Trophoblast cell (in vitro differentiated cells and primary cell): Measurements from ENCODE around the gene A4GALT.
A peak's percentile ranks its signal among the peaks of the same experiment; 100 is the strongest.
"Not testable (repeated sequence)": the region's sequence is repeated elsewhere in the genome, so short reads cannot be mapped to it uniquely, and the experiment has no call there.

ENCODE experiments used
- DNase-seq, 2 donors: peaks; one replicate each; pipeline ENCODE4 v3.0.0-alpha.2; 2016
- H2AFZ ChIP-seq: 2 replicates; pipeline ENCODE4 v1.6.1; 2013; ENCODE audit warnings: low read length, moderate library complexity, mild to moderate bottlenecking; ENCODE audit not compliant: insufficient read depth, poor library complexity
- H2AK5ac ChIP-seq: 2 replicates; pipeline ENCODE4 v1.6.1; 2013; ENCODE audit warnings: mild to moderate bottlenecking, low read length
- H2BK120ac ChIP-seq: 2 replicates; pipeline ENCODE4 v1.6.1; 2013; ENCODE audit warnings: low read length, mild to moderate bottlenecking, moderate library complexity; ENCODE audit not compliant: insufficient read depth, poor library complexity
- H2BK12ac ChIP-seq: 2 replicates; pipeline ENCODE4 v1.6.1; 2013; ENCODE audit warnings: mild to moderate bottlenecking, low read length, moderate library complexity
- H2BK5ac ChIP-seq: 2 replicates; pipeline ENCODE4 v1.6.1; 2013; ENCODE audit warnings: low read length, low read depth, moderate library complexity, mild to moderate bottlenecking; ENCODE audit not compliant: poor library complexity
- H3K14ac ChIP-seq: 2 replicates; pipeline ENCODE4 v1.6.1; 2013; ENCODE audit warnings: mild to moderate bottlenecking, low read length
- H3K18ac ChIP-seq: 2 replicates; pipeline ENCODE4 v1.6.1; 2013; ENCODE audit warnings: mild to moderate bottlenecking, low read length
- H3K23ac ChIP-seq: 2 replicates; pipeline ENCODE4 v1.6.1; 2013; ENCODE audit warnings: low read length
- H3K27ac ChIP-seq: 2 replicates; pipeline ENCODE4 v1.5.1; 2013; ENCODE audit warnings: low read depth, mild to moderate bottlenecking, inconsistent platforms, low read length, moderate library complexity
- H3K27me3 ChIP-seq: 2 replicates; pipeline ENCODE4 v1.6.1; 2013; ENCODE audit warnings: inconsistent platforms, mild to moderate bottlenecking, low read length, moderate library complexity; ENCODE audit not compliant: insufficient read depth
- H3K36me3 ChIP-seq, 2 experiments: 1 replicate in 1 of 2; 2 replicates in 1 of 2; pipeline ENCODE4 v1.6.1; 2013; ENCODE audit warnings: low read length in 2 of 2, mild to moderate bottlenecking in 2 of 2, moderate library complexity in 1 of 2; ENCODE audit not compliant: insufficient read depth in 2 of 2, control insufficient read depth in 1 of 2
- H3K4ac ChIP-seq: 2 replicates; pipeline ENCODE4 v1.6.1; 2013; ENCODE audit warnings: low read depth, mild to moderate bottlenecking, low read length, moderate library complexity
- H3K4me1 ChIP-seq, 2 experiments: 1 replicate in 1 of 2; 2 replicates in 1 of 2; pipeline ENCODE4 v1.6.1; 2013; ENCODE audit warnings: low read length in 2 of 2, mild to moderate bottlenecking in 2 of 2, moderate library complexity in 1 of 2; ENCODE audit not compliant: insufficient read depth in 2 of 2, control insufficient read depth in 1 of 2
- H3K4me2 ChIP-seq: 2 replicates; pipeline ENCODE4 v1.6.1; 2013; ENCODE audit warnings: inconsistent platforms, mild to moderate bottlenecking, low read length, moderate library complexity
- H3K4me3 ChIP-seq: 2 replicates; pipeline ENCODE4 v1.5.1; 2013; ENCODE audit warnings: mild to moderate bottlenecking, low read depth, low read length, inconsistent platforms
- H3K79me1 ChIP-seq: one replicate; pipeline ENCODE4 v1.6.1; 2013; ENCODE audit warnings: low read length
- H3K79me2 ChIP-seq: 2 replicates; pipeline ENCODE4 v1.6.1; 2013; ENCODE audit warnings: low read length, mild to moderate bottlenecking; ENCODE audit not compliant: control insufficient read depth, insufficient read depth, poor library complexity
- H3K9ac ChIP-seq: 2 replicates; pipeline ENCODE4 v1.6.1; 2013; ENCODE audit warnings: mild to moderate bottlenecking, low read length
- H3K9me3 ChIP-seq: 2 replicates; pipeline ENCODE4 v1.6.1; 2013; ENCODE audit warnings: low read depth, mild to moderate bottlenecking, control low read depth, inconsistent platforms, low read length; ENCODE audit not compliant: insufficient read depth
- H4K12ac ChIP-seq: 2 replicates; pipeline ENCODE4 v1.6.1; 2013; ENCODE audit warnings: low read depth, mild to moderate bottlenecking, low read length, moderate library complexity
- H4K8ac ChIP-seq: 2 replicates; pipeline ENCODE4 v1.6.1; 2013; ENCODE audit warnings: low read depth, mild to moderate bottlenecking, low read length, moderate library complexity
- H4K91ac ChIP-seq: one replicate; pipeline ENCODE4 v1.6.1; 2013; ENCODE audit warnings: low read depth, mild to moderate bottlenecking, low read length, moderate library complexity
- WGBS: extraction: QIAGEN DNeasy Blood & Tissue Kit; methylation state at CpG from one replicate; pipeline ENCODE4 v1.1.7; 2013; ENCODE audit warnings: missing lambda C conversion rate; ENCODE audit not compliant: insufficient read length, insufficient coverage; ENCODE audit errors: extremely low coverage; 5-methylcytosine and 5-hydroxymethylcytosine counted together

Gene A4GALT

GRCh38 chr22:42740320-42740719 is 19.6 kb upstream of the A4GALT start:
- H3K79me1 ChIP-seq, H3K4me2 ChIP-seq, H2BK120ac ChIP-seq, H2BK12ac ChIP-seq, H3K79me2 ChIP-seq, H3K4ac ChIP-seq, H3K18ac ChIP-seq, H3K27me3 ChIP-seq, H3K9ac ChIP-seq, H4K91ac ChIP-seq, H2AFZ ChIP-seq, H4K8ac ChIP-seq, H4K12ac ChIP-seq, H3K27ac ChIP-seq, H2AK5ac ChIP-seq, H2BK5ac ChIP-seq, H3K36me3 ChIP-seq, H3K14ac ChIP-seq, H3K9me3 ChIP-seq, H3K4me3 ChIP-seq, H3K23ac ChIP-seq: not testable (repeated sequence)
- peak; percentile 84 to 94 for DNase-seq
- peaks cover 13 to 16% of the 10 kb centered on the region in 2 experiments for H3K4me1 ChIP-seq
- WGBS, result no CpG with 5 or more reads among the region's 5 CpGs

GRCh38 chr22:42734406-42734805 is 13.7 kb upstream of the A4GALT start:
- no peaks in the 10 kb centered on the region for H3K36me3 ChIP-seq
- WGBS, result no CpG with 5 or more reads among the region's 6 CpGs
- no peak overlapping the region for H2AFZ ChIP-seq
- H3K4me3 ChIP-seq, result no peak overlapping the region
- no peak overlapping the region for H3K18ac ChIP-seq
- H3K23ac ChIP-seq, result no peak overlapping the region
- H3K27ac ChIP-seq, result no peak overlapping the region
- no peaks in the 10 kb centered on the region for H3K79me1 ChIP-seq
- no peak overlapping the region for H4K12ac ChIP-seq
- no peak overlapping the region for H4K8ac ChIP-seq
- H2BK12ac ChIP-seq, result no peak overlapping the region
- no peak overlapping the region for H3K4me2 ChIP-seq
- no peak overlapping the region for H2AK5ac ChIP-seq
- H4K91ac ChIP-seq, result no peak overlapping the region
- H2BK5ac ChIP-seq, result no peak overlapping the region
- H3K4me1 ChIP-seq, result peaks cover 0 to under 1% of the 10 kb centered on the region in 2 experiments
- H3K14ac ChIP-seq, result no peak overlapping the region
- H3K79me2 ChIP-seq, result no peaks in the 10 kb centered on the region
- no peak overlapping the region for H3K4ac ChIP-seq
- H3K9me3 ChIP-seq, result no peaks in the 10 kb centered on the region
- H2BK120ac ChIP-seq, result no peak overlapping the region
- H3K27me3 ChIP-seq, result no peaks in the 10 kb centered on the region
- H3K9ac ChIP-seq, result no peak overlapping the region
- DNase-seq, result peak in 1 of 2 donors; percentile 31

GRCh38 chr22:42733394-42733793 is 12.7 kb upstream of the A4GALT start:
- not testable (repeated sequence) for H4K91ac ChIP-seq, H3K4ac ChIP-seq, H4K12ac ChIP-seq, H3K9ac ChIP-seq, H2BK5ac ChIP-seq, H3K79me2 ChIP-seq, H2AK5ac ChIP-seq, DNase-seq, H3K23ac ChIP-seq, H3K18ac ChIP-seq, H3K14ac ChIP-seq, H3K27me3 ChIP-seq, H2AFZ ChIP-seq, H4K8ac ChIP-seq, H3K4me3 ChIP-seq, H3K4me1 ChIP-seq, H2BK120ac ChIP-seq, H3K79me1 ChIP-seq, H2BK12ac ChIP-seq, H3K36me3 ChIP-seq, H3K4me2 ChIP-seq, H3K9me3 ChIP-seq, H3K27ac ChIP-seq
- WGBS, result no CpG with 5 or more reads among the region's 3 CpGs

GRCh38 chr22:42732081-42732480 is 11.4 kb upstream of the A4GALT start:
- no CpG with 5 or more reads among the region's 6 CpGs for WGBS
- Histone ChIP-seq H3K4me3 (peak overlapping the region; percentile 18), H3K27ac (no peak overlapping the region), H3K36me3 (no peaks in the 10 kb centered on the region), H3K4ac (no peak overlapping the region), H3K9ac (no peak overlapping the region), H4K8ac (no peak overlapping the region), H3K27me3 (no peaks in the 10 kb centered on the region), H3K4me2 (no peak overlapping the region), H3K79me1 (peaks cover 4% of the 10 kb centered on the region), H2BK120ac (no peak overlapping the region), H3K23ac (no peak overlapping the region), H3K4me1 (peaks cover 4% of the 10 kb centered on the region in 2 experiments), H2BK5ac (no peak overlapping the region), H2AK5ac (no peak overlapping the region), H2AFZ (no peak overlapping the region), H4K91ac (no peak overlapping the region), H2BK12ac (no peak overlapping the region), H3K9me3 (no peaks in the 10 kb centered on the region), H4K12ac (no peak overlapping the region), H3K18ac (no peak overlapping the region), H3K79me2 (no peaks in the 10 kb centered on the region), H3K14ac (no peak overlapping the region)
- DNase-seq, result no peak
